NT2/D1 (cell line): ENCODE data around the gene ZNF208.

Experiments
- DNase-seq: peaks from one replicate; pipeline ENCODE4 v3.0.0-alpha.2; 2011; ENCODE audit warnings: low read depth, low spot score
- H3K27me3 ChIP-seq: 2 replicates; pipeline ENCODE4 v1.6.0; 2011; ENCODE audit warnings: mild to moderate bottlenecking; ENCODE audit not compliant: insufficient read length, insufficient read depth
- H3K36me3 ChIP-seq: 2 replicates; pipeline ENCODE4 v1.6.1; 2011; ENCODE audit warnings: mild to moderate bottlenecking, low read length, mixed read lengths; ENCODE audit not compliant: insufficient read depth, insufficient read length
- H3K4me1 ChIP-seq: 2 replicates; pipeline ENCODE4 v1.5.1; 2011; ENCODE audit not compliant: insufficient read depth, insufficient read length
- H3K4me3 ChIP-seq: 2 replicates; pipeline ENCODE4 v1.5.1; 2011; ENCODE audit warnings: low read depth; ENCODE audit not compliant: insufficient read length
- H3K9ac ChIP-seq: 2 replicates; pipeline ENCODE4 v1.6.0; 2011; ENCODE audit warnings: low read depth; ENCODE audit not compliant: insufficient read length
- H3K9me3 ChIP-seq: 2 replicates; pipeline ENCODE4 v1.5.1; 2011; ENCODE audit warnings: mild to moderate bottlenecking, low read length; ENCODE audit not compliant: insufficient read depth
- SUZ12 ChIP-seq: IDR thresholded peaks from 2 replicates; pipeline ENCODE4 v1.6.1; 2011; ENCODE audit not compliant: insufficient read length, insufficient read depth; ENCODE audit errors: extremely low read depth
- YY1 ChIP-seq: IDR thresholded peaks from 2 replicates; pipeline ENCODE4 v1.6.1; 2011; ENCODE audit not compliant: insufficient read length, insufficient read depth
- ZNF274 ChIP-seq: IDR thresholded peaks from 2 replicates; pipeline ENCODE4 v1.6.1; 2011; ENCODE audit warnings: mild to moderate bottlenecking, low read depth, low read length

ZNF208 gene

GRCh38 chr19:21883516-21883915 is 127.2 kb downstream of the ZNF208 start:
- Histone ChIP-seq H3K36me3 (no peaks in the 10 kb centered on the region), H3K4me3 (no peak overlapping the region), H3K9me3 (0 out of 2 replicates have a peak, but pooled peaks cover 9% of the 10 kb centered on the region), H3K9ac (no peak overlapping the region), H3K27me3 (no peaks in the 10 kb centered on the region), H3K4me1 (peaks cover 1% of the 10 kb centered on the region)
- TF ChIP-seq SUZ12: no peak
- TF ChIP-seq ZNF274: no peak
- no peak for TF ChIP-seq YY1
- no peak for DNase-seq
